22Rv1 (cell line): ENCODE results near the gene AMY2B.
"Not testable (repeated sequence)": the region's sequence is repeated elsewhere in the genome, so short reads cannot be mapped to it uniquely, and the experiment has no call there.

Source experiments
- H3K27ac ChIP-seq: fragments of 450-650 bp; 2 replicates; pipeline ENCODE4 v1.5.1; 2017
- CTCF ChIP-seq: fragments of 450-650 bp; IDR thresholded peaks from 2 replicates; pipeline ENCODE4 v1.5.1; 2017; ENCODE audit warnings: mild to moderate bottlenecking
- ZFX ChIP-seq: fragments of 450-650 bp; IDR thresholded peaks from 2 replicates; pipeline ENCODE4 v1.6.1; 2017; ENCODE audit warnings: antibody characterized with exemption, borderline replicate concordance

AMY2B gene

GRCh38 chr1:103546496-103546895 lies 24.9 kb upstream of the AMY2B start:
- TF ChIP-seq ZFX (no peak), CTCF (no peak)
- H3K27ac ChIP-seq = no peak overlapping the region

GRCh38 chr1:103547840-103548239 lies 23.5 kb upstream of the AMY2B start:
- H3K27ac ChIP-seq = no peak overlapping the region
- TF ChIP-seq ZFX (no peak), CTCF (no peak)

- no peak overlapping the region for H3K27ac ChIP-seq
- TF ChIP-seq ZFX = no peak
- TF ChIP-seq CTCF = no peak
Measured at GRCh38 chr1:103560427-103560826, 11.0 kb upstream of the AMY2B start.

GRCh38 chr1:103561124-103561523 lies 10.3 kb upstream of the AMY2B start:
- not testable (repeated sequence) for H3K27ac ChIP-seq

GRCh38 chr1:103561643-103562395 lies 9.6 kb upstream of the AMY2B start:
- TF ChIP-seq CTCF (no peak), ZFX (no peak)
- H3K27ac ChIP-seq = no peak overlapping the region

GRCh38 chr1:103563056-103563455 lies 8.3 kb upstream of the AMY2B start:
- no peak for TF ChIP-seq CTCF
- H3K27ac ChIP-seq = no peak overlapping the region

GRCh38 chr1:103569493-103569892 lies 1.9 kb upstream of the AMY2B start:
- no peak for TF ChIP-seq ZFX
- TF ChIP-seq CTCF = no peak
- no peak overlapping the region for H3K27ac ChIP-seq

- TF ChIP-seq CTCF = no peak
- TF ChIP-seq ZFX = no peak
- no peak overlapping the region for H3K27ac ChIP-seq
Measured at GRCh38 chr1:103576065-103576464, 4.7 kb downstream of the AMY2B start.

- not testable (repeated sequence) for H3K27ac ChIP-seq
Measured at GRCh38 chr1:103576784-103577183, 5.4 kb downstream of the AMY2B start.
